ENCODE measurements around the gene CRY1.

CRY1 gene

GRCh38 chr12:107064687-107065086, 28.7 kb downstream of the CRY1 start:
- no peak for TF ChIP-seq CTCF (conservative IDR thresholded peaks at IDR 0.05; ENCODE audit: low read length)
- TF ChIP-seq EZH2phosphoT487 (IDR thresholded peaks at IDR 0.05; ENCODE audit: borderline replicate concordance), result no peak
- peaks cover 16% of the 10 kb centered on the region; the same call in 1 of the 2 replicates for H3K79me2 ChIP-seq (ENCODE audit: insufficient read depth, low read length)
- no peak overlapping the region for H3K4me2 ChIP-seq (ENCODE audit: low read depth, low read length, poor library complexity, severe bottlenecking)
- no peaks in the 10 kb centered on the region for H3K4me1 ChIP-seq (ENCODE audit: insufficient read depth, low read length, poor library complexity, severe bottlenecking)
- H3F3A ChIP-seq (ENCODE audit: low read depth), result no peaks in the 10 kb centered on the region
- no peaks in the 10 kb centered on the region for H3K9me3 ChIP-seq (ENCODE audit: insufficient read depth, low read depth, low read length)
- no peaks in the 10 kb centered on the region for H3K27me3 ChIP-seq (ENCODE audit: insufficient read depth, low read length, poor library complexity, severe bottlenecking)
- no peak overlapping the region for H2AFZ ChIP-seq (ENCODE audit: low read length)
- no peaks in the 10 kb centered on the region for H3K9me2 ChIP-seq (replicated peaks; ENCODE audit: low read depth, low read length)
- no peak overlapping the region for H3K9ac ChIP-seq (ENCODE audit: low read depth, low read length, poor library complexity, severe bottlenecking)
- no peaks in the 10 kb centered on the region for H4K20me1 ChIP-seq (ENCODE audit: insufficient read depth, low read length, poor library complexity, severe bottlenecking)
- no peak overlapping the region for H3K4me3 ChIP-seq (ENCODE audit: low read length, poor library complexity, severe bottlenecking)
- no peaks in the 10 kb centered on the region for H3K36me3 ChIP-seq (ENCODE audit: insufficient read depth, low read length)

DNA sequence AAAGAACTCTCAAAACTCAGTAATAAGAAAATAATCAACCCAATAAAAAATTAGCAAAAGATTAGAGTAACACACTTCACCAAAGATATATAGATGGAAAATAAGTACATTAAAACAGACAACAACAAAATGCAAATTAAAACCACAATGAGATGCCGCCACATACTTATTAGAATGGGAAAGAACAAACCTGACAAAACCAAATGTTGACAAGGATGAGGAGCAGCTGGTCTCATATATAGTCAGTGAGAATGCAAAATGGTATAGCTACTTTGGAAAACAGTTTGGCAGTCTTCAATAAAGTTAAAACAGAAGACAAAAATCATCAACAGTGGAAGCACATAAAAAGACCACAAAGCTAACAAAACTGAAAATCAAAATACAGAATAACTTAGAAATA, 29.1 kb downstream of the CRY1 start:
- H3F3A ChIP-seq (ENCODE audit: low read depth), result no peaks in the 10 kb centered on the region
- H3K9me3 ChIP-seq (ENCODE audit: insufficient read depth, low read depth, low read length), result no peaks in the 10 kb centered on the region
- no peak overlapping the region for H2AFZ ChIP-seq (ENCODE audit: low read length)
- TF ChIP-seq CTCF (conservative IDR thresholded peaks at IDR 0.05; ENCODE audit: low read length), result no peak
- TF ChIP-seq EZH2phosphoT487 (IDR thresholded peaks at IDR 0.05; ENCODE audit: borderline replicate concordance), result no peak
- no peaks in the 10 kb centered on the region for H4K20me1 ChIP-seq (ENCODE audit: insufficient read depth, low read length, poor library complexity, severe bottlenecking)
- H3K36me3 ChIP-seq (ENCODE audit: insufficient read depth, low read length), result no peaks in the 10 kb centered on the region
- no peaks in the 10 kb centered on the region for H3K27me3 ChIP-seq (ENCODE audit: insufficient read depth, low read length, poor library complexity, severe bottlenecking)
- no peaks in the 10 kb centered on the region for H3K4me1 ChIP-seq (ENCODE audit: insufficient read depth, low read length, poor library complexity, severe bottlenecking)
- no peaks in the 10 kb centered on the region for H3K9me2 ChIP-seq (replicated peaks; ENCODE audit: low read depth, low read length)
- H3K4me3 ChIP-seq (ENCODE audit: low read length, poor library complexity, severe bottlenecking), result no peak overlapping the region
- peaks cover 16% of the 10 kb centered on the region; the same call in 1 of the 2 replicates for H3K79me2 ChIP-seq (ENCODE audit: insufficient read depth, low read length)
- H3K4me2 ChIP-seq (ENCODE audit: low read depth, low read length, poor library complexity, severe bottlenecking), result no peak overlapping the region
- no peak overlapping the region for H3K9ac ChIP-seq (ENCODE audit: low read depth, low read length, poor library complexity, severe bottlenecking)

DNA sequence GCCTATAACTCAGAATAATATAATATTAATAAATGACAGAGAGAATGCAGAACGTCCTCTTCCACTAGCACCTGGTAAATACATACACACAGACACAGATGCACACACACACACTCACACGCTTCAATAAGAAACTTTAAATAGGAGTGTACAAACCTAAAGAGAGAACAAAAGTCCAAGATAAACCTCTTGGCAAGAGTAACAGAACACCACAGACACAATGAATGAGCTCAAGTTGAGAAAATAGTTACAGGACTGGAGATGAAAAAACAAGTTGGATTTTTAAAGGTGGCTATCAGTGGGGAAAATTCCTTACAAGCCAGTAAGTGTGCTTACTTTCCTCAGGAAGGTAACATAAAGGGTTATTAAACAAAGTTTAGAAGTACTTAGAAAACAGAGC, 35.2 kb downstream of the CRY1 start:
- no peak overlapping the region for H3K9ac ChIP-seq (ENCODE audit: low read depth, low read length, poor library complexity, severe bottlenecking)
- TF ChIP-seq CTCF (conservative IDR thresholded peaks at IDR 0.05; ENCODE audit: low read length) (no peak), EZH2phosphoT487 (IDR thresholded peaks at IDR 0.05; ENCODE audit: borderline replicate concordance) (no peak)
- no peaks in the 10 kb centered on the region; the same call in 1 of the 2 replicates for H3K36me3 ChIP-seq (ENCODE audit: insufficient read depth, low read length)
- H3F3A ChIP-seq (ENCODE audit: low read depth), result no peaks in the 10 kb centered on the region
- no peaks in the 10 kb centered on the region for H4K20me1 ChIP-seq (ENCODE audit: insufficient read depth, low read length, poor library complexity, severe bottlenecking)
- no peaks in the 10 kb centered on the region for H3K79me2 ChIP-seq (ENCODE audit: insufficient read depth, low read length)
- H2AFZ ChIP-seq (ENCODE audit: low read length), result no peak overlapping the region
- no peaks in the 10 kb centered on the region for H3K9me2 ChIP-seq (replicated peaks; ENCODE audit: low read depth, low read length)
- no peaks in the 10 kb centered on the region; the same call in 1 of the 2 replicates for H3K9me3 ChIP-seq (ENCODE audit: insufficient read depth, low read depth, low read length)
- H3K4me1 ChIP-seq (ENCODE audit: insufficient read depth, low read length, poor library complexity, severe bottlenecking), result peaks cover 4% of the 10 kb centered on the region
- no peaks in the 10 kb centered on the region for H3K27me3 ChIP-seq (ENCODE audit: insufficient read depth, low read length, poor library complexity, severe bottlenecking)
- no peak overlapping the region for H3K4me3 ChIP-seq (ENCODE audit: low read length, poor library complexity, severe bottlenecking)
- H3K4me2 ChIP-seq (ENCODE audit: low read depth, low read length, poor library complexity, severe bottlenecking), result no peak overlapping the region
